HepG2 (cell line): Measurements from ENCODE around the gene NEMF. TPM values are rescaled to one million over a fixed set of nuclear protein-coding genes. Genes with fewer than 3 reads are reported as not detected.

Experiments
- E2F2 ChIP-seq: sonication (generic); formaldehyde crosslinking; IDR thresholded peaks from 2 replicates; pipeline ENCODE4 v1.4.0; 2020; ENCODE audit warnings: missing genetic modification reagents, borderline replicate concordance
- HNF1B ChIP-seq: sonication (generic); formaldehyde crosslinking; IDR thresholded peaks from 2 replicates; pipeline ENCODE4 v1.5.1; 2020; ENCODE audit warnings: mild to moderate bottlenecking, moderate library complexity, missing genetic modification reagents
- HOXA7 ChIP-seq: sonication (generic); formaldehyde crosslinking; IDR thresholded peaks from 2 replicates; pipeline ENCODE4 v1.8.1; 2022; ENCODE audit warnings: mild to moderate bottlenecking, missing genetic modification reagents, moderate library complexity
- JUNB ChIP-seq: sonication (generic); formaldehyde crosslinking; IDR thresholded peaks from 2 replicates; pipeline ENCODE4 v1.8.0; 2022; ENCODE audit warnings: missing genetic modification reagents, mild to moderate bottlenecking, borderline replicate concordance
- ZNF124 ChIP-seq: sonication (generic); formaldehyde crosslinking; IDR thresholded peaks from 2 replicates; pipeline ENCODE4 v1.4.0; 2020; ENCODE audit warnings: missing genetic modification reagents
- ZNF230 ChIP-seq: sonication (generic); formaldehyde crosslinking; IDR thresholded peaks from 2 replicates; pipeline ENCODE4 v1.4.0; 2020; ENCODE audit warnings: mild to moderate bottlenecking, missing genetic modification reagents
- ZNF280D ChIP-seq: sonication (generic); formaldehyde crosslinking; IDR thresholded peaks from 2 replicates; pipeline ENCODE4 v1.5.1; 2020; ENCODE audit warnings: mild to moderate bottlenecking, missing genetic modification reagents
- ZNF44 ChIP-seq: sonication (generic); formaldehyde crosslinking; IDR thresholded peaks from 2 replicates; pipeline ENCODE4 v1.5.1; 2020; ENCODE audit warnings: mild to moderate bottlenecking, missing genetic modification reagents
- polyA plus RNA-seq, 8 experiments: library from polyadenylated mRNA; depleted of rRNA in 3 of 8; stranded (reverse) in 7 of 8; unstranded in 1 of 8; fragments of >200 nt; fragmentation: Illumina TruSeq in 4 of 8; extraction: Trizol in 4 of 8; gene quantifications; 2 replicates each; pipeline versions ENCODE4 v1.2.1 to v1.2.3, GENCODE V29; 2011 to 2016; ENCODE audit warnings: low read depth in 4 of 8, missing spikeins in 1 of 8, mixed read lengths in 1 of 8; ENCODE audit not compliant: insufficient read depth in 1 of 8
- total RNA-seq, 5 experiments: library from RNA; depleted of rRNA; stranded (reverse); fragments of >200 nt; fragmentation: Illumina TruSeq; extraction: Trizol; gene quantifications; 2 replicates each; pipeline ENCODE4 v1.2.3, GENCODE V29; 2016; ENCODE audit warnings: low read depth in 1 of 5

Gene NEMF
- total and polyA plus RNA-seq, 2 of the 13 experiments (the other 11 are each of a cell fraction or from before 2014, with no cell fraction given), result 21.3 to 57.9 TPM

- TF ChIP-seq ZNF280D, result no peak
- no peak for TF ChIP-seq HNF1B (CRISPR knock-in tag)
- no peak for TF ChIP-seq E2F2 (CRISPR knock-in tag)
- TF ChIP-seq JUNB (CRISPR knock-in tag), result 0 out of 2 replicates have a peak, but pooled peaks have one; percentile 46
- TF ChIP-seq ZNF44 (CRISPR knock-in tag), result no peak
- no peak for TF ChIP-seq ZNF124
- no peak for TF ChIP-seq ZNF230 (CRISPR knock-in tag)
- TF ChIP-seq HOXA7, result no peak
These were observed 39.7 kb upstream of the NEMF start (continued) for GRCh38 chr14:49892301-49892635.
